Fibroblast of pulmonary artery (primary cell): Measurements from ENCODE around the gene CNKSR1.

Experiments used
- DNase-seq: peaks from one replicate; pipeline ENCODE4 v3.0.0-alpha.2; 2010; ENCODE audit warnings: low read depth
- H3K4me3 ChIP-seq: replicated peaks from 2 replicates; pipeline ENCODE4 v1.5.1; 2011; ENCODE audit warnings: low read depth, mild to moderate bottlenecking, control low read depth, low read length, moderate library complexity
- CTCF ChIP-seq: IDR thresholded peaks from 2 replicates; pipeline ENCODE4 v1.5.1; 2011; ENCODE audit warnings: mild to moderate bottlenecking, control low read depth, low read length, inconsistent platforms; ENCODE audit errors: missing control alignments

The CNKSR1 gene

GRCh38 chr1:26154750-26155149 is 22.5 kb upstream of the CNKSR1 start:
- no peak for TF ChIP-seq CTCF
- no peak overlapping the region for H3K4me3 ChIP-seq
- DNase-seq = no peak

DNA sequence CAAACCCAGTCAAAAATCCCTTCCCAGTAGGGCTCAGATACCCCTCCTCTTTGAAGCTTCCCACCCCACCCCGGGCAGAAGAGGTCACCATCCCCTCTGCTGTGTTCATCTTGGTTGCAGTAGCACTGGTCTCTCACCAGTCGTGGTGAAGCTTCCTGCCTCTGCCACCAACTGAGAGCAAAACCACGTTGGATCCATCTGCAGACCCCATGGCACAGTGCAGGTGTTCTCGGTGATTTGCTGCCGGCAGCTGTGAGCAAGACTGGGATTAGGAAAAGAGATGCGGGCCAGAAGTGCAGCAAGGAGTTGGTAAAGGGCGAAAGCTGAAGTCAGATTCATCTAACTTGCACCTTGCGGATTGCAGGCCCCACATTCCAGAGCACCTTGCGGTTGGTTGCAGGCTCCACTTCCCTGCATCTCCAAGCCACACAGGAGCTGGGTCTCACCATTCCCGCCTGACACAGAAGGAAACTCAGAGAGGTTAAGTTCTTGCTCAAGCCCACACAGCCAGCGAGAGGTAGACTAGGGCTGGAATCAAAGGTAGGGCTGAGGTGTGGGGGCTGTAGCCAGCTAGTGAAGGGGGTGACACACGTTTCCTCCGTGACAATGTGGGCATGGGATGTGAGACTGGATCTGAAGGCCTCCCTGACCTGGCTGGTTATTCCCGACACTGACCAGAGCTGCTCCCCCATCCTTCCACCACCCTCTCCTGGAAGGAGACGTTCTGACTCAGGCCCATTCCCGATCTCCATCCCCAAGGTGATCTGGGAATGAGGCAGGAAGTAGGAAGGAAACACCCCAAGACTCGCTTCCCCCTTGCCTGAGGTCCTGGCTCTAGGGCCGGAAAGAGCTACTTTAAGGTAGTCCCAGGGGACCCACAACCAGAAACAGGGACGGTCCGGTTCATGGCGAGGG is 21.7 kb upstream of the CNKSR1 start:
- DNase-seq = no peak
- no peak for TF ChIP-seq CTCF
- H3K4me3 ChIP-seq = no peak overlapping the region

DNA sequence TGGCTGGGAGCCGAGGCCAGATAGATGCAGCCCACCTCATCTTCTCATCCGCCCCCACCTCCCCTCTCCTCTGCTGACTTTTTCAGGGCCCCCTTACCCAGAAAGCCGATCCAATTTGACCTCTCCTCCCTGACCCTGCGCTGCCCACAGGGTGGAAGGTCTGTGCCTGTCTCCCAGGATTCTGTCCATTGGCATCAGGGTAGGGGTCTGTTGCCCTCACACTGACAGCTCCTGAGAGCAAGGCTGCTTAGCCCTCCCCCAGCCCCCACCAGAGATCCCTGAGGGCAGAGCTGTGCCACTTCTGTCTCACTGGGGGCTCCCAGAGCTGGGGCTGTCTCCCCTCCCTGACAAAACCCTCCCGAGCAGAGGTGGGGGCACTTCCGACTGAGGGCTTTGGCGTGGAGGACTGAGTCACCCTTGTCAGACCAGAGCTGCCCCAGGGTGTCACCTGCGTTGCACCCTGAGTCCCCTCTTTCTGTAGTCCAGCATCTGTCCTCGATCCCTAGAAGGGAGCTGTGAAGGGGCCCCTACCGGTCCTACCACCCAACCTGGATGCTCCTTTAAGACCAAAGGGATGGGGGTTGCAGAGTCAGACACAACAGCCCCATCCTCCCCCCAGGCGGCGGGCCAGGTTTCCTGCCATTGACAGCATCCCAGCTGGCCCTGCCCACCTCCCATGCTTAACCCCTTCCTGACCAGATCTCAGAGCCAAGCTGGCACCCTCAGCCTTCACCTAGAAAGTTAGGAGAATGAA is 20.8 kb upstream of the CNKSR1 start:
- peak; percentile 41 for DNase-seq
- no peak for TF ChIP-seq CTCF
- peak overlapping the region; percentile 10 for H3K4me3 ChIP-seq

GRCh38 chr1:26158271-26158907 is 18.9 kb upstream of the CNKSR1 start:
- H3K4me3 ChIP-seq = no peak overlapping the region
- no peak for TF ChIP-seq CTCF
- DNase-seq = no peak

DNA sequence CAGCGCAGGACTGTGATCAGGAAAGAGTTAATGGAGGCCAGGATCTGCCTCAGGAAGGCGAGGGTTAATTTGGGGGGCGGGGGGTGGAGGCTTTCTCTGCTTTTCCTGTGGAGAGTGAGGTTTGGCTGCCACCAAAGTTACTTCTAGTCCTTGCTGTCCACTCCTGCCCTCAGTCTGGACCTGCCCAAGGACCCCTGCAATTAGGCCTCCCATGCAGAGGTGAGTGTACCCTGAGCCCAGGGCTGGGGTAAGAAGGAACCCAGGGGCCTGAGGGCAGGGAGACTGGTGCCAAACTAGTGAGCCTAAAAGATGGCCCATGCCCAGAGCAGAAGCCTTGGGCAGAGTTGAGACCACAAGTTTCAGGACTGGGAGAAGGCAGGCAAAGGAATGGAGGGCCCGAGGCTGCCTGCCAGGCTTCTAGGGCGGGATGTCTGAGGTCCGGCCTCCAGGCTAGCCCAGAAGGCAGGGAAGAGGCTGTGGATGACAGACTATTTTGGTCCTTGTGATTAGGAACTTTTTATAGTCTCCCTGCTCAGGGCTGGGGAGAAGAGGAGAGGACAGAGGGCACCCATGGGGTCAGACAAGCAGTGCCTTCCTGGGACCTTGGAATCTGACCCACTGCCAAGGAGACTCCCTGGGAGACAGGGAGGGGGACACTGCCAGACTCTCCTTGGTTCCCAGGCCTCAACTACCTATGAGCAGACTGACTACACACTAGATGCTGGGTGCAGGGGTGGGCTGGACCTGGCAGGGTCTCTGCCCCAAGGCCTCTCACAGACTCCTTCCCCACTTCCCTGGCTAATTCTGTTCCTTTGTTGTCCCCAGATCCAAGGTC is 18.2 kb upstream of the CNKSR1 start, which contains the start of gene FAM110D:
FAM110D (plus strand) TSS at position 172 of the 835 bp plus-strand sequence. CDS start 2,213 bp downstream, outside the sequence.
- no peak for TF ChIP-seq CTCF
- H3K4me3 ChIP-seq = peak within 1 kb of the TSS; percentile 33

DNA sequence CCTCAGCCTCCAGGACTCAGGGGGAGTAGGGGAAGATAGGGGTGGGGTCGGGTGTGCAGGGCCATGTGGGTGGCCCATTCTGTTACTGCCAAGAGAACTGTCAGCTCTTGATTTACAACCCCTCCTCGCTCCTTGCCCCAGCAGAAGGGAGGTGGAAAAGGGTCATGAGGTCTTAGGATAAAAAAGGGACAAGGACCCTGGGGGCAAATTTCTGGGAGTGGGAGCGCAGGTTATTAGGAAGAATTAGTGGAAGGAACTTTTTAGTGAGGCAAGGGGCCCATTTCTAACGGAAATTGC is 17.6 kb upstream of the CNKSR1 start:
- TF ChIP-seq CTCF = no peak
- no peak overlapping the region for H3K4me3 ChIP-seq
- no peak for DNase-seq

More for the DNA sequence above, 18.2 kb upstream of the CNKSR1 start, which contains the start of gene FAM110D:
- DNase-seq = no peak
